ENCODE data around the gene EN1. TPM values are rescaled to one million over a fixed set of nuclear protein-coding genes. Genes with fewer than 3 reads are reported as not detected.

The EN1 gene
- total and polyA plus RNA-seq, 2 donors, result 0.05 to 0.46 TPM

DNA sequence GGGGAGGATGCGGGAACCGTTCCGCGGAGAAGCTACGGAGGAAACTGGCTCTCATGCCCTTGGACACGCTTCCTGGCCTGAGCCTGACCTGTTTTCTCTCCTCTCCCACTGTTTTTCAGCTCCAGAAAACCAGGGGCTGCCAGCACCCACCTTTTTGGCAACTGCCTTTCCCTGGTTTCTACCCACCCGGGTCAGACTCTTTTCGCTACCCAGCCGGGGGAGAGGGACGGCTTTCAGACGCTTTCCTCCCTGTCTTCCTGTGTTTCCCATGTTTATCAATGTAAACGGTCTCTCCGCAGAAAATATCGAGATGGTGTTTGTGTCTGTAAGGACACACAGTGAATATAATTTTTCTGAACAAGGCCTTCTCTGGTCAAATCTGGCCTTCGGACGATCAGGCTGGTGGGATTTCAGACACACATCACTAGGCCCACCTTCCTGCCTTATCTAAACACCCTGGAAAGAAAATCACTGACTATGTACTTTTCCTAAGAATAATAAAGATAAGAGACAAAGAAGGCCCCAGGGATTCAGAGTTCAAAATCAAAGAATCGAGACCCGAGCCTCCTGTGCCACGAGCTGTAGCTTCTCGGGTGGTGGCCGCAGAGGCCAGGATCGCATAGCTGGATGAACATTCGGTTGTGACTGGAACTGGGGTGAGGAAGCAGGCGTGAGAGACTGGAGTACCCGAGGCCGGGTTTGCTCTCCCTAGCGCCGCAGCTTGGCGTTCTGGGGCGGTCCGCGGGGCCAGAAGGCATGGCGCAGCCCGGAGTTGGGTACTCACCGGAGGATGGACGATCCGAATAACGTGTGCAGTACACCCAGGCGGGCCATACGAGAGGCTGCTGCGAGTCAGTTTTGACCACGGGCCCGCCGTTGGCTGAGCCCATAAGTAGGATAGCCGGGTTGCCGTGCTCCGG is 1.7 kb downstream of the EN1 start:
- WGBS, result 7% methylated on average over 47 of the region's 47 CpGs
- Histone ChIP-seq H3K4me1 (ENCODE audit: control insufficient read depth in 2 of 2, insufficient read depth in 2 of 2, low read length in 2 of 2) (no peaks in the 10 kb centered on the region), H3K4me3 (ENCODE audit: low read length in 2 of 2) (no peak overlapping the region), H3K36me3 (ENCODE audit: control insufficient read depth in 2 of 2, insufficient read depth in 2 of 2, low read length in 1 of 2) (no peaks in the 10 kb centered on the region), H3K9me3 (ENCODE audit: control insufficient read depth in 2 of 2, insufficient read depth in 1 of 2, low read length in 1 of 2) (peaks cover 0 to 1% of the 10 kb centered on the region in 2 donors), H3K27ac (ENCODE audit: low read depth in 1 of 2, low read length in 1 of 2) (no peak overlapping the region), H3K27me3 (ENCODE audit: control insufficient read depth in 2 of 2, insufficient read depth in 1 of 2, low read length in 1 of 2) (peaks cover 93 to 98% of the 10 kb centered on the region in 2 donors)
- no peak for DNase-seq (ENCODE audit: low read depth in 6 of 9, low spot score in 9 of 9)

GRCh38 chr2:118845005-118845521 is 2.4 kb downstream of the EN1 start:
- H3K27me3 ChIP-seq (ENCODE audit: control insufficient read depth in 2 of 2, insufficient read depth in 1 of 2, low read length in 1 of 2), result peaks cover 93 to 98% of the 10 kb centered on the region in 2 donors
- WGBS, result 7% methylated on average over 43 of the region's 43 CpGs
- H3K4me3 ChIP-seq (ENCODE audit: low read length in 2 of 2), result no peak overlapping the region
- DNase-seq (ENCODE audit: low read depth in 6 of 9, low spot score in 9 of 9), result no peak
- peaks cover 0 to 1% of the 10 kb centered on the region in 2 donors for H3K9me3 ChIP-seq (ENCODE audit: control insufficient read depth in 2 of 2, insufficient read depth in 1 of 2, low read length in 1 of 2)
- H3K27ac ChIP-seq (ENCODE audit: low read depth in 1 of 2, low read length in 1 of 2), result no peak overlapping the region
- H3K4me1 ChIP-seq (ENCODE audit: control insufficient read depth in 2 of 2, insufficient read depth in 2 of 2, low read length in 2 of 2), result no peaks in the 10 kb centered on the region
- H3K36me3 ChIP-seq (ENCODE audit: control insufficient read depth in 2 of 2, insufficient read depth in 2 of 2, low read length in 1 of 2), result no peaks in the 10 kb centered on the region

- no peaks in the 10 kb centered on the region for H3K36me3 ChIP-seq (ENCODE audit: control insufficient read depth in 2 of 2, insufficient read depth in 2 of 2, low read length in 1 of 2)
- H3K4me3 ChIP-seq (ENCODE audit: low read length in 2 of 2), result no peak overlapping the region
- no peaks in the 10 kb centered on the region for H3K4me1 ChIP-seq (ENCODE audit: control insufficient read depth in 2 of 2, insufficient read depth in 2 of 2, low read length in 2 of 2)
- peaks cover 0 to 1% of the 10 kb centered on the region in 2 donors for H3K9me3 ChIP-seq (ENCODE audit: control insufficient read depth in 2 of 2, insufficient read depth in 1 of 2, low read length in 1 of 2)
- H3K27me3 ChIP-seq (ENCODE audit: control insufficient read depth in 2 of 2, insufficient read depth in 1 of 2, low read length in 1 of 2), result peaks cover 93 to 98% of the 10 kb centered on the region in 2 donors
- WGBS, result 4% methylated on average over 8 of the region's 8 CpGs
- no peak overlapping the region for H3K27ac ChIP-seq (ENCODE audit: low read depth in 1 of 2, low read length in 1 of 2)
- DNase-seq (ENCODE audit: low read depth in 6 of 9, low spot score in 9 of 9), result no peak
Measured at GRCh38 chr2:118844261-118845004, 3.0 kb downstream of the EN1 start.

DNA sequence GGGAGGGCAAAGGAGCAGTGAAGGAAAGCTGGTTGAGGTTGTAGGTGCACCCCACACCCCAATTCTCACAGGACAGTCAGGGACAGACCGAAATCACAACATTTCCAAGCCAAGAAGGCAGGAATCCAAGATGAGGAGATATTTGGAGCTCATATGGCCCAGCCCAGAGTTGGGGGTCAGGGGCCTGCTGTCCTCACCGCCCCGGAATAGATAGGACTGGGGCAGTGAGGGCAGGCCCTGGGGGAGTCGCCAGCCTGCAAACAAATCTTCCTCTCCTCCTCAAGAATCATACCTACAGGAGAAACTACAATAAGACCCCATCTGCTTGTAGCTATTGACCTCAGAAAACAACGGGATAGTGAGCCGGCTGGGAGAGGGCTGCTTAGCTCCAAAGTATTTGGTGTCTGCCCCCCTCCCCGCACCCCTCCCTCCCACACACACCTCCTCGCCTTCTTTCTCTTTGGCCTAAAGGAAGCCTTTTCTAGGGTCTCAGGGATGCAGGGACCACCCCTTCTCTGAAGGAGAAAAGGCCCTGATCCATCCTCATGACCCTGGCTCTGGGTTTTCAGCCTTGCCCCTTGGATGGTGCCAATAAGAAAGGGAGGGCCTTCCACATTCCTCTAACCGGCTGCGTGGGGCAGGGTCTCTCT is 3.8 kb downstream of the EN1 start:
- 8% methylated on average over 10 of the region's 10 CpGs for WGBS
- no peaks in the 10 kb centered on the region for H3K4me1 ChIP-seq (ENCODE audit: control insufficient read depth in 2 of 2, insufficient read depth in 2 of 2, low read length in 2 of 2)
- peaks cover 0 to 1% of the 10 kb centered on the region in 2 donors for H3K9me3 ChIP-seq (ENCODE audit: control insufficient read depth in 2 of 2, insufficient read depth in 1 of 2, low read length in 1 of 2)
- H3K27me3 ChIP-seq (ENCODE audit: control insufficient read depth in 2 of 2, insufficient read depth in 1 of 2, low read length in 1 of 2), result peaks cover 92 to 98% of the 10 kb centered on the region in 2 donors
- no peak overlapping the region for H3K4me3 ChIP-seq (ENCODE audit: low read length in 2 of 2)
- H3K27ac ChIP-seq (ENCODE audit: low read depth in 1 of 2, low read length in 1 of 2), result no peak overlapping the region
- DNase-seq (ENCODE audit: low read depth in 6 of 9, low spot score in 9 of 9), result no peak
- no peaks in the 10 kb centered on the region for H3K36me3 ChIP-seq (ENCODE audit: control insufficient read depth in 2 of 2, insufficient read depth in 2 of 2, low read length in 1 of 2)

DNA sequence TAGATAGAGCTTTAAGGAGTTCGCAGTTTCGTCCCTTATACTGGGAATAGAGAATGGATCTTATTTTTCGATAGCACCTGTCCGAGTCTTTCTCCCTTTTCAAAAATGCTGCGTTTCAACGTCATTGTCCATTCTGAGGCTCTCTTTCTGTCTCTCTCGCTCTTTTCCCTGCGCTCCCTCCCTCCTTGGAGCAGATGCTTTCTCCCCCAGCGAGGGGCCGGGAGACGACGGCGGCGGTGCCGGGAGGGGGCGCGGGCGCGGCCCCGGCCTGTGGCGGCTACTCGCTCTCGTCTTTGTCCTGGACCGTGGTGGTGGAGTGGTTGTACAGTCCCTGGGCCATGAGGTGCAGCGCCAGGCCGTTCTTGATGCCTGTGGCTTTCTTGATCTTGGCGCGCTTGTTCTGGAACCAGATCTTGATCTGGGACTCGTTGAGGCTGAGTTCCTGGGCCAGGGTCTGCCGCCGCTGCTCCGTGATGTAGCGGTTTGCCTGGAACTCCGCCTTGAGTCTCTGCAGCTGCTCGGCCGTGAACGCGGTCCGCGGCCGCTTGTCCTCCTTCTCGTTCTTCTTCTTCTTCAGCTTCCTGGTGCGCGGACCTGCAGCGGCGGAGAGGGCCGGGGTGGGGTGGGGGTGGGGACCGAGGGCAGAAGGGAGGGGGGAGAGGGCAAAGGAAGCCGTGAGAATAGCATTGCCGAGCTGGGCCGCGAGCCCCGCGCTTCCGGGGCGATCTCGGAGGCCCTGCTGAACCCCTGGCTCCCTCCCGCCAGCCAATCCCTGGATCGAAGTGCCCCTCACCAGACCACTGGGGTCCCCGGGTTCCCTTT is 4.6 kb downstream of the EN1 start:
- DNase-seq (ENCODE audit: low read depth in 6 of 9, low spot score in 9 of 9), result no peak

GRCh38 chr2:118841828-118842461 is 5.5 kb downstream of the EN1 start:
- DNase-seq (ENCODE audit: low read depth in 6 of 9, low spot score in 9 of 9), result no peak
- Histone ChIP-seq H3K4me1 (ENCODE audit: control insufficient read depth in 2 of 2, insufficient read depth in 2 of 2, low read length in 2 of 2) (no peaks in the 10 kb centered on the region), H3K27ac (ENCODE audit: low read depth in 1 of 2, low read length in 1 of 2) (no peak overlapping the region), H3K9me3 (ENCODE audit: control insufficient read depth in 2 of 2, insufficient read depth in 1 of 2, low read length in 1 of 2) (no peaks in the 10 kb centered on the region), H3K27me3 (ENCODE audit: control insufficient read depth in 2 of 2, insufficient read depth in 1 of 2, low read length in 1 of 2) (peaks cover 90 to 98% of the 10 kb centered on the region in 2 donors), H3K36me3 (ENCODE audit: control insufficient read depth in 2 of 2, insufficient read depth in 2 of 2, low read length in 1 of 2) (no peaks in the 10 kb centered on the region), H3K4me3 (ENCODE audit: low read length in 2 of 2) (no peak overlapping the region)
- WGBS, result 7% methylated on average over 47 of the region's 47 CpGs

More for the DNA sequence above, 4.6 kb downstream of the EN1 start:
- no peaks in the 10 kb centered on the region for H3K36me3 ChIP-seq (ENCODE audit: control insufficient read depth in 2 of 2, insufficient read depth in 2 of 2, low read length in 1 of 2)
- peak overlapping the region in 1 of 2 donors; percentile 7 for H3K4me3 ChIP-seq (ENCODE audit: low read length in 2 of 2)
- H3K4me1 ChIP-seq (ENCODE audit: control insufficient read depth in 2 of 2, insufficient read depth in 2 of 2, low read length in 2 of 2), result no peaks in the 10 kb centered on the region
- H3K9me3 ChIP-seq (ENCODE audit: control insufficient read depth in 2 of 2, insufficient read depth in 1 of 2, low read length in 1 of 2), result peaks cover 0 to 1% of the 10 kb centered on the region in 2 donors
- 4% methylated on average over 60 of the region's 60 CpGs for WGBS
- peaks cover 90 to 98% of the 10 kb centered on the region in 2 donors for H3K27me3 ChIP-seq (ENCODE audit: control insufficient read depth in 2 of 2, insufficient read depth in 1 of 2, low read length in 1 of 2)
- no peak overlapping the region for H3K27ac ChIP-seq (ENCODE audit: low read depth in 1 of 2, low read length in 1 of 2)

- Histone ChIP-seq H3K9me3 (ENCODE audit: control insufficient read depth in 2 of 2, insufficient read depth in 1 of 2, low read length in 1 of 2) (no peaks in the 10 kb centered on the region), H3K4me1 (ENCODE audit: control insufficient read depth in 2 of 2, insufficient read depth in 2 of 2, low read length in 2 of 2) (no peaks in the 10 kb centered on the region), H3K36me3 (ENCODE audit: control insufficient read depth in 2 of 2, insufficient read depth in 2 of 2, low read length in 1 of 2) (no peaks in the 10 kb centered on the region), H3K4me3 (ENCODE audit: low read length in 2 of 2) (no peak overlapping the region), H3K27ac (ENCODE audit: low read depth in 1 of 2, low read length in 1 of 2) (no peak overlapping the region), H3K27me3 (ENCODE audit: control insufficient read depth in 2 of 2, insufficient read depth in 1 of 2, low read length in 1 of 2) (peaks cover 90 to 100% of the 10 kb centered on the region in 2 donors)
- 12% methylated on average over 20 of the region's 20 CpGs for WGBS
- no peak for DNase-seq (ENCODE audit: low read depth in 6 of 9, low spot score in 9 of 9)
Measured at GRCh38 chr2:118841450-118841827, 6.0 kb downstream of the EN1 start.
